Adrenal gland (tissue), 5 donors: ENCODE data around the gene MAPK11.

ENCODE experiments used
- CTCF ChIP-seq, 6 experiments: fragments of 450-650 bp in 4 of 6; fragments of 200-600 bp in 2 of 6; sonication (generic) in 1 of 6; IDR thresholded peaks; 1 replicate in 5 of 6; 2 replicates in 1 of 6; pipeline versions ENCODE4 v1.5.1 to v1.8.0; 2016 to 2021; ENCODE audit warnings: antibody characterized with exemption in 6 of 6, mild to moderate bottlenecking in 2 of 6, moderate library complexity in 1 of 6
- POLR2A ChIP-seq, 2 donors: fragments of 450-650 bp; IDR thresholded peaks; one replicate each; pipeline ENCODE4 v1.6.1; 2017; ENCODE audit warnings: antibody characterized with exemption in 2 of 2, mild to moderate bottlenecking in 2 of 2, moderate library complexity in 1 of 2
- donor health status: DM: no; HTN: no; CAD: no.

GRCh38 chr22:50315289-50316113 is 45.3 kb upstream of the MAPK11 start:
- TF ChIP-seq POLR2A (IDR thresholded peaks at IDR 0.05) (no peak), CTCF (IDR thresholded peaks at IDR 0.05) (no peak)
